HL-60 (cell line): ENCODE results near the gene CTNNA2.

Source experiments
- DNase-seq, 2 experiments: peaks; one replicate each; pipeline ENCODE4 v3.0.0-alpha.2; 2010 to 2020; ENCODE audit warnings: low read depth in 1 of 2, low spot score in 1 of 2
- H3K27ac ChIP-seq: fragments of 250-450 bp; sonication (Bioruptor Pico); replicated peaks from 2 replicates; pipeline ENCODE4 v1.5.1; 2020; ENCODE audit warnings: mild to moderate bottlenecking, moderate library complexity
- H3K27me3 ChIP-seq: fragments of 250-450 bp; sonication (Bioruptor Pico); 2 replicates; pipeline ENCODE4 v1.5.1; 2021; ENCODE audit warnings: mild to moderate bottlenecking, moderate library complexity; ENCODE audit not compliant: insufficient read depth, poor library complexity, severe bottlenecking
- H3K4me3 ChIP-seq: replicated peaks from 2 replicates; pipeline ENCODE4 v1.5.1; 2011; ENCODE audit warnings: mild to moderate bottlenecking, control low read depth, low read length; ENCODE audit not compliant: insufficient read depth
- GABPA ChIP-seq: IDR thresholded peaks from 2 replicates; pipeline ENCODE4 v1.6.1; 2012; ENCODE audit warnings: low read depth
- POLR2AphosphoS5 ChIP-seq: IDR thresholded peaks from 2 replicates; pipeline ENCODE4 v1.6.1; 2012; ENCODE audit warnings: low read depth
- SPI1 ChIP-seq: IDR thresholded peaks from 2 replicates; pipeline ENCODE4 v1.6.1; 2012; ENCODE audit warnings: low read depth, mild to moderate bottlenecking, borderline replicate concordance
- TF ChIP-seq, protein P1 (sequence below): IDR thresholded peaks from 2 replicates; pipeline ENCODE4 v1.6.1; 2012; ENCODE audit warnings: low read depth; ENCODE audit not compliant: insufficient replicate concordance
- TF ChIP-seq, protein P2 (sequence below): IDR thresholded peaks from one replicate; pipeline ENCODE4 v1.5.1; 2011; ENCODE audit warnings: low read length, control low read depth, inconsistent platforms; ENCODE audit not compliant: insufficient read depth

Gene CTNNA2

DNA sequence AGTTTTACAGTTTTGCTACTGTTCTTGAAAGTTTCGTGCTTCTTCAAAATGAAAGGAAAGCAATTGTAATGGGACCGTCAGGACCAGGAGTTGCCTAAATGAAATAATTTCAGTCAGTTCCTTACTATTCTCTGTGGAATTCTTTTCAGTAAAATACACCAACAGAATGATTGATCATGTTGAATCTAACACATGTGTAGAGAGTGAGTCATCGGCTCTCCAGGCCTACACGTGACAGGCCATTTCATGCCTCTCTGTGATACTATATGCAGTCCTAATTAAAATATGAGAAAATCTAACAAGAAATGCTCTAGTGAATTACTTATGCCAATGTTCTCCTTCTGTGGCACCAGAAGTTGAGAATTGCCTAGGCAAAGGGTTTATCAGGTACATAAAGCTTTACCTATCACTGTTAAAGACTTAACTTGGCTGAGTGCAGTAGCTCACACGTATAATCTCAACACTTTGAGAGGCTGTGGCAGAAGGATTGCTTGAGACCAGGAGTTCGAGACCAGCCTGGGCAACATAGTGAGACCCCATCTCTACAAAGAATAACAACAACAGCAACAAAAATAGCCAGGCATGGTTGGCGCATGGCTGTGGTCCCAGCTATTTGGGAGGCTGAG is 592.3 kb downstream of the CTNNA2 start:
- Histone ChIP-seq H3K27me3 (no peaks in the 10 kb centered on the region), H3K27ac (no peak overlapping the region), H3K4me3 (no peak overlapping the region)
- TF ChIP-seq, protein P1, sequence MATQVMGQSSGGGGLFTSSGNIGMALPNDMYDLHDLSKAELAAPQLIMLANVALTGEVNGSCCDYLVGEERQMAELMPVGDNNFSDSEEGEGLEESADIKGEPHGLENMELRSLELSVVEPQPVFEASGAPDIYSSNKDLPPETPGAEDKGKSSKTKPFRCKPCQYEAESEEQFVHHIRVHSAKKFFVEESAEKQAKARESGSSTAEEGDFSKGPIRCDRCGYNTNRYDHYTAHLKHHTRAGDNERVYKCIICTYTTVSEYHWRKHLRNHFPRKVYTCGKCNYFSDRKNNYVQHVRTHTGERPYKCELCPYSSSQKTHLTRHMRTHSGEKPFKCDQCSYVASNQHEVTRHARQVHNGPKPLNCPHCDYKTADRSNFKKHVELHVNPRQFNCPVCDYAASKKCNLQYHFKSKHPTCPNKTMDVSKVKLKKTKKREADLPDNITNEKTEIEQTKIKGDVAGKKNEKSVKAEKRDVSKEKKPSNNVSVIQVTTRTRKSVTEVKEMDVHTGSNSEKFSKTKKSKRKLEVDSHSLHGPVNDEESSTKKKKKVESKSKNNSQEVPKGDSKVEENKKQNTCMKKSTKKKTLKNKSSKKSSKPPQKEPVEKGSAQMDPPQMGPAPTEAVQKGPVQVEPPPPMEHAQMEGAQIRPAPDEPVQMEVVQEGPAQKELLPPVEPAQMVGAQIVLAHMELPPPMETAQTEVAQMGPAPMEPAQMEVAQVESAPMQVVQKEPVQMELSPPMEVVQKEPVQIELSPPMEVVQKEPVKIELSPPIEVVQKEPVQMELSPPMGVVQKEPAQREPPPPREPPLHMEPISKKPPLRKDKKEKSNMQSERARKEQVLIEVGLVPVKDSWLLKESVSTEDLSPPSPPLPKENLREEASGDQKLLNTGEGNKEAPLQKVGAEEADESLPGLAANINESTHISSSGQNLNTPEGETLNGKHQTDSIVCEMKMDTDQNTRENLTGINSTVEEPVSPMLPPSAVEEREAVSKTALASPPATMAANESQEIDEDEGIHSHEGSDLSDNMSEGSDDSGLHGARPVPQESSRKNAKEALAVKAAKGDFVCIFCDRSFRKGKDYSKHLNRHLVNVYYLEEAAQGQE: no peak
- TF ChIP-seq GABPA: no peak
- no peak for DNase-seq

DNA sequence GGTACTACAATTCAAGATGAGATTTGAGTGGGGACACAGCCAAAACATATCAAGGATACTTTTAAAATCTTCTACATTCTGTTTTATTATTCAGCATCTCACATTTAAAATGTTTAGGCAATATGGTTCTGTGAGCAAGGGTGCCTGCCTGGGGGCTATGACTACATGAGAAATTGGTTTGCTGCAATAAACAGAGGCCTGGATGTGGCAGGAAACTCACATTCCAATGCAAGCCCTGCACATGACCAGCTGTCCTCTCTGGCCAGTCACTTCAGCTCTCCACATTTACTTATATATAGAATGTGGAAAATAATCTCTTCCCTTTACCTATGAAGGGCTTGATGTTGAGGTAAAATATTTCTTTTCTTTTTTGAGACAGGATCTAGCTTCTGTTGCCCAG is 598.3 kb downstream of the CTNNA2 start:
- no peak for TF ChIP-seq SPI1
- TF ChIP-seq POLR2AphosphoS5: no peak
- TF ChIP-seq, protein P1: no peak
- TF ChIP-seq GABPA: no peak
- TF ChIP-seq, protein P2, sequence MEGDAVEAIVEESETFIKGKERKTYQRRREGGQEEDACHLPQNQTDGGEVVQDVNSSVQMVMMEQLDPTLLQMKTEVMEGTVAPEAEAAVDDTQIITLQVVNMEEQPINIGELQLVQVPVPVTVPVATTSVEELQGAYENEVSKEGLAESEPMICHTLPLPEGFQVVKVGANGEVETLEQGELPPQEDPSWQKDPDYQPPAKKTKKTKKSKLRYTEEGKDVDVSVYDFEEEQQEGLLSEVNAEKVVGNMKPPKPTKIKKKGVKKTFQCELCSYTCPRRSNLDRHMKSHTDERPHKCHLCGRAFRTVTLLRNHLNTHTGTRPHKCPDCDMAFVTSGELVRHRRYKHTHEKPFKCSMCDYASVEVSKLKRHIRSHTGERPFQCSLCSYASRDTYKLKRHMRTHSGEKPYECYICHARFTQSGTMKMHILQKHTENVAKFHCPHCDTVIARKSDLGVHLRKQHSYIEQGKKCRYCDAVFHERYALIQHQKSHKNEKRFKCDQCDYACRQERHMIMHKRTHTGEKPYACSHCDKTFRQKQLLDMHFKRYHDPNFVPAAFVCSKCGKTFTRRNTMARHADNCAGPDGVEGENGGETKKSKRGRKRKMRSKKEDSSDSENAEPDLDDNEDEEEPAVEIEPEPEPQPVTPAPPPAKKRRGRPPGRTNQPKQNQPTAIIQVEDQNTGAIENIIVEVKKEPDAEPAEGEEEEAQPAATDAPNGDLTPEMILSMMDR: no peak
- no peak for DNase-seq

DNA sequence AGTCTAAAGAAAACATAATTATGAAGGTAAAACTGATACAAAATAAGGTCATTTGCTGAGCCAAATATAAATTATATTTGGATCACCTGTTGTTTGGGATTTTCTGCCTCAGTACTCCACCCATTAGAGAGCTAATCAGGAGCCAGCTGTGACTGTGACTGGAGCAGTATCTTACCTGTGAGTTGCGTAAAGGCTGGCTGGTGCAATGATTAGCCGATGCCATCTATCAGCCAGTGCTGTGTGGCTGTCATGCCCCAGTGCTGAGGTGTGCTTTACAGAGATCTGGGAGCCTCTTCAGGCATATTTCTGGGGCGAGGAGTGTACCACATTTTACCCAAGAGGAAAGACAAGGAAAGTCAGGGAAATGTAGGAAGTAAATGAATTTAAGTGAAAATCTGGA is 599.9 kb downstream of the CTNNA2 start:
- Histone ChIP-seq H3K4me3 (no peak overlapping the region), H3K27ac (no peak overlapping the region), H3K27me3 (no peaks in the 10 kb centered on the region)
- TF ChIP-seq SPI1: no peak
- TF ChIP-seq, protein P1: no peak
- TF ChIP-seq POLR2AphosphoS5: no peak
- no peak for TF ChIP-seq GABPA
- no peak for DNase-seq

More for the DNA sequence above, 598.3 kb downstream of the CTNNA2 start:
- H3K27me3 ChIP-seq: no peaks in the 10 kb centered on the region
- no peak overlapping the region for H3K27ac ChIP-seq
- H3K4me3 ChIP-seq: no peak overlapping the region

DNA sequence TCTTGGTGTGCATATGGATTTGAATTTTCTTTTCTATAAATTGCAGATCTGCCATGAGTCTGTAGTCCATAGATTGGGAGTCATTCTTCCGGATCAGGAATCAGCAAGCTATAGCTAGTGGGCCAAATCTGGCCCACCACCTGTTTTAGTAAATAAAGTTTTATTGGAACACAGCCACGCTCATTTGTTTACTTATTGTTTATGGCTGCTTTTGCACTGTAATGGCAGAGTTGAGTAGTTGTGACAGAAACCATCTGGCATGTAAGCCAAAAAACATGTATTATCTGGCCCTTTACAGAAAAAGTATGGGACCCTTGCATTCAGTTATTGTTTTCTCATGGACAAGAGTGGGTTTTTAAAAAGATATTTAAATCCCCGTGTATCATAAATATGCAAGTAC is 600.5 kb downstream of the CTNNA2 start:
- no peaks in the 10 kb centered on the region for H3K27me3 ChIP-seq
- TF ChIP-seq POLR2AphosphoS5 (no peak), SPI1 (no peak), GABPA (no peak)
- TF ChIP-seq, protein P1: no peak
- TF ChIP-seq, protein P2: no peak
- DNase-seq: no peak

More for the DNA sequence above, 600.5 kb downstream of the CTNNA2 start:
- H3K4me3 ChIP-seq: no peak overlapping the region
- no peak overlapping the region for H3K27ac ChIP-seq
